Sigmoid colon (tissue), 4 donors: ENCODE results near the gene CCDC68.

Experiments
- CTCF ChIP-seq, 4 experiments: fragments of 450-650 bp in 3 of 4; fragments of 200-600 bp in 1 of 4; IDR thresholded peaks; one replicate each; pipeline ENCODE4 v1.5.1; 2016 to 2019; ENCODE audit warnings: antibody characterized with exemption in 4 of 4, mild to moderate bottlenecking in 3 of 4, moderate library complexity in 2 of 4
- EP300 ChIP-seq, 4 donors: sonication (generic); formaldehyde crosslinking; IDR thresholded peaks; one replicate each; pipeline ENCODE4 v1.6.1; 2017; ENCODE audit warnings: antibody characterized with exemption in 4 of 4
- POLR2A ChIP-seq, 2 donors: fragments of 450-650 bp; IDR thresholded peaks; one replicate each; pipeline ENCODE4 v1.6.1; 2016; ENCODE audit warnings: antibody characterized with exemption in 2 of 2, mild to moderate bottlenecking in 2 of 2, moderate library complexity in 2 of 2
- POLR2AphosphoS5 ChIP-seq, 4 donors: sonication (generic); formaldehyde crosslinking; IDR thresholded peaks; one replicate each; pipeline ENCODE4 v1.6.1; 2017; ENCODE audit warnings: antibody characterized with exemption in 4 of 4

DNA sequence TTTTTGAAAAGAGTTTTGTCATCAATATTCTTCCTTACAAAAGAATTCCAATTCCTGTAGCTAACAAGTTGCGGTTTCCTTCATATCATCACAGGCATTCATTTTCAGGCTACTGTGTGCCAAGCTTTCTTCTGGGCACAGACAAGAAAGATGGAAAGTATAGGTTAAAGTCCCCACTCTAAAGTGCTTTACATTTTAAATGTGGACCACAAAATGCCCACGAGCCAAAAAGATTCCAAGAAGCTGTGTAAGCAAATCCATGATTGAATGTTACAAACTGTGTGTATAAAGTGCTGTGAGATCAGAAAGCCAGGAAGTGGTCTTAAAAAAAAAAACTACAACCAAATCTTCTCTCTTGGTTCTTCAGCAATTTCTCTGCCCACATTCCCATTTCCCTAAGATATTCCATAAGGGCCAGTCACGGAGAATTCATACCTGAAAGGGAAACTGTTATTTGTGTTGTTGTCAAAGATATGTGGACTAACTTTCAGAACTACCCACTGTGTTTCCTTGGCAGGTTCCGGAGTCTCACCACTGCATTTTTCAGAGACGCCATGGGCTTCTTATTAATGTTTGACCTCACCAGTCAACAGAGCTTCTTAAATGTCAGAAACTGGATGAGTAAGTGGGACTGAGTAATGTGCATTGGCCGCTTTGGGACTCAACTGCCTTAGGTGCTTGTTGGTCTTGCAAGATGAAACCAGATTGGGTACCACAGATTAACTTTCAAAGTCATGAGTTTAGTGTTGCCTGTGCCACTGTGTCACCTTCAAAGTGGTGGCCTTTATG is 75.3 kb downstream of the CCDC68 start:
- TF ChIP-seq EP300 (IDR thresholded peaks at IDR 0.05) (no peak), CTCF (IDR thresholded peaks at IDR 0.05) (no peak), POLR2AphosphoS5 (IDR thresholded peaks at IDR 0.05) (no peak), POLR2A (IDR thresholded peaks at IDR 0.05) (no peak)
